ENCODE measurements around the gene CPNE9.

DNA sequence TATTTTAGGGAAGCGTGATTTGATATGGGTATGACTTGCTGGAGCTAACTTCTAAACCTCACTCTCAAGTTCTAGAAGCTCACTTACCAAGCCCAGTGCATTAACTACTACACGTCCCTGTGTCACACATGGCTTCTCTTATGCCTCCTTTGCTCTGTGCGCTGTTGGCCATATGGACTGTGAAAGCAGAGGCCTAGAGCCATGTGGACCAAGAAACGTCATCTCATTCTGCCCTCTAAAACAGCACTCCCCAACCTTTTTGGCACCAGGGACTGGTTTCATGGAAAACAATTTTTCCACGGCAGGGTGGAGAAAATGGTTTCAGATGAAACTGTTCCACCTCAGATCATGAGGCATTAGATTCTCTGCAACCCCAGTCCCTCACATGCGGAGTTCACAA is 42.7 kb upstream of the CPNE9 start:
- TF ChIP-seq CTCF (IDR thresholded peaks at IDR 0.05), result no peak
- TF ChIP-seq USF2 (IDR thresholded peaks at IDR 0.05), result no peak
- no peak for TF ChIP-seq POLR2AphosphoS2 (conservative IDR thresholded peaks at IDR 0.05; ENCODE audit: low read length)
- TF ChIP-seq EP300 (IDR thresholded peaks at IDR 0.05), result no peak
